ENCODE results near the gene NDC1.

GRCh38 chr1:53747841-53748240, 90.3 kb downstream of the NDC1 start:
- TF ChIP-seq CTCF (IDR thresholded peaks at IDR 0.05) = no peak
- TF ChIP-seq POLR2A (IDR thresholded peaks at IDR 0.05) = no peak

Measured in testis (tissue), 2 donors.